ENCODE results near the gene SPRYD3.

Gene SPRYD3

DNA sequence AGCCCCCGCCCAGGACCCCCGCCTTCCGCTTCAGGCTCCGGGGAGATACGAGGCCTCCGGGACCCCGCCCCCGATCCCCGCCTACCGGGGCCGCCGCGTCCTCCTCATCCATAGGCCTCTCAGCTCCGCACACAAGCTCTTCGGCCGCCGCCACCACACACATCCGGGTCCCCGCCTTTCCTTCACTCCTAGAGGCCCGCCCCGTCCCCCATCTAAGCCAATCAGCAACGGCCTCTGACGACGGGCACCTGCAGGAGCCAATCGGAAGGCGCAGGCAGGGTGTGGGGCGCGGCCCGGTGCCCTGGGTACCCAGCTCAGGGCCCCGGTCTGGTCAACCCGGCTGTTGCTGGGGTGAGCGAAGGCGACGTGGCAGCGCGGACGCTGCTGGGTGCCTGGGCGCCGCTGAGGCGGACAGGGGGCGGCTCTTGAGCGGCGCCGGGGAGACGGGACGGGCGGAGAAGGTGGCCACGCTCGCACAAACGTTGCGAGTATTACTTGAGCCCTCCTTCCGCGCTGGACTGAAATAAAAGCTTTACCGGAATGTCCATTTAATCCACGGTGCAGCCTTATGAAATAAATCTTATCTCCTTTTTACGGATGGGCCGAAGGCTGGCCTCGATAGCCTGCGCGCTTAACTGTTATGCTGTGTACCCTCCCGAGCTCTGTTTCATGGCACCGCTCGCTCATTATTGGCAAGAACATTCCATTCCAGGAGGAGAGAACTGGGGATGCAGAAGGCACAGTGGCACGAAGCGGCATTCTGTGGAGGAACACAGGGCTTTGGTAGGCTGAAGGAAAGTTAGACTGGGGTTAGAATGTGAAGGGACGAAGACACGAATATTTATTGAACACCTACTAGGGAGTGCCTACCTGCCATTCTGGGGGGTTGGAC, at the start of gene SPRYD3 (continued):
- TF ChIP-seq, protein P1, sequence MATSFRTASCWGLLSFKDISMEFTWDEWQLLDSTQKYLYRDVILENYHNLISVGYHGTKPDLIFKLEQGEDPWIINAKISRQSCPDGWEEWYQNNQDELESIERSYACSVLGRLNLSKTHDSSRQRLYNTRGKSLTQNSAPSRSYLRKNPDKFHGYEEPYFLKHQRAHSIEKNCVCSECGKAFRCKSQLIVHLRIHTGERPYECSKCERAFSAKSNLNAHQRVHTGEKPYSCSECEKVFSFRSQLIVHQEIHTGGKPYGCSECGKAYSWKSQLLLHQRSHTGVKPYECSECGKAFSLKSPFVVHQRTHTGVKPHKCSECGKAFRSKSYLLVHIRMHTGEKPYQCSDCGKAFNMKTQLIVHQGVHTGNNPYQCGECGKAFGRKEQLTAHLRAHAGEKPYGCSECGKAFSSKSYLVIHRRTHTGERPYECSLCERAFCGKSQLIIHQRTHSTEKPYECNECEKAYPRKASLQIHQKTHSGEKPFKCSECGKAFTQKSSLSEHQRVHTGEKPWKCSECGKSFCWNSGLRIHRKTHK (tag by site-specific recombination; IDR thresholded peaks at IDR 0.05) = no peak
- no peak for TF ChIP-seq ZNF211 (tag by site-specific recombination; IDR thresholded peaks at IDR 0.05; ENCODE audit: low read depth)
- TF ChIP-seq WT1 (tag by site-specific recombination; IDR thresholded peaks at IDR 0.05) = no peak
- TF ChIP-seq ZNF214 (tag by site-specific recombination; IDR thresholded peaks at IDR 0.05; ENCODE audit: borderline replicate concordance) = no peak
- TF ChIP-seq GLIS2 (tag by site-specific recombination; IDR thresholded peaks at IDR 0.05) = peak; percentile 83
- TF ChIP-seq ZNF623 (tag by site-specific recombination; IDR thresholded peaks at IDR 0.05) = no peak
- TF ChIP-seq, protein P2, sequence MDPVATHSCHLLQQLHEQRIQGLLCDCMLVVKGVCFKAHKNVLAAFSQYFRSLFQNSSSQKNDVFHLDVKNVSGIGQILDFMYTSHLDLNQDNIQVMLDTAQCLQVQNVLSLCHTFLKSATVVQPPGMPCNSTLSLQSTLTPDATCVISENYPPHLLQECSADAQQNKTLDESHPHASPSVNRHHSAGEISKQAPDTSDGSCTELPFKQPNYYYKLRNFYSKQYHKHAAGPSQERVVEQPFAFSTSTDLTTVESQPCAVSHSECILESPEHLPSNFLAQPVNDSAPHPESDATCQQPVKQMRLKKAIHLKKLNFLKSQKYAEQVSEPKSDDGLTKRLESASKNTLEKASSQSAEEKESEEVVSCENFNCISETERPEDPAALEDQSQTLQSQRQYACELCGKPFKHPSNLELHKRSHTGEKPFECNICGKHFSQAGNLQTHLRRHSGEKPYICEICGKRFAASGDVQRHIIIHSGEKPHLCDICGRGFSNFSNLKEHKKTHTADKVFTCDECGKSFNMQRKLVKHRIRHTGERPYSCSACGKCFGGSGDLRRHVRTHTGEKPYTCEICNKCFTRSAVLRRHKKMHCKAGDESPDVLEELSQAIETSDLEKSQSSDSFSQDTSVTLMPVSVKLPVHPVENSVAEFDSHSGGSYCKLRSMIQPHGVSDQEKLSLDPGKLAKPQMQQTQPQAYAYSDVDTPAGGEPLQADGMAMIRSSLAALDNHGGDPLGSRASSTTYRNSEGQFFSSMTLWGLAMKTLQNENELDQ (tag by site-specific recombination; IDR thresholded peaks at IDR 0.05; ENCODE audit: low read depth) = no peak
- no peak for TF ChIP-seq ZNF169 (tag by site-specific recombination; IDR thresholded peaks at IDR 0.05)
- TF ChIP-seq, protein P3, sequence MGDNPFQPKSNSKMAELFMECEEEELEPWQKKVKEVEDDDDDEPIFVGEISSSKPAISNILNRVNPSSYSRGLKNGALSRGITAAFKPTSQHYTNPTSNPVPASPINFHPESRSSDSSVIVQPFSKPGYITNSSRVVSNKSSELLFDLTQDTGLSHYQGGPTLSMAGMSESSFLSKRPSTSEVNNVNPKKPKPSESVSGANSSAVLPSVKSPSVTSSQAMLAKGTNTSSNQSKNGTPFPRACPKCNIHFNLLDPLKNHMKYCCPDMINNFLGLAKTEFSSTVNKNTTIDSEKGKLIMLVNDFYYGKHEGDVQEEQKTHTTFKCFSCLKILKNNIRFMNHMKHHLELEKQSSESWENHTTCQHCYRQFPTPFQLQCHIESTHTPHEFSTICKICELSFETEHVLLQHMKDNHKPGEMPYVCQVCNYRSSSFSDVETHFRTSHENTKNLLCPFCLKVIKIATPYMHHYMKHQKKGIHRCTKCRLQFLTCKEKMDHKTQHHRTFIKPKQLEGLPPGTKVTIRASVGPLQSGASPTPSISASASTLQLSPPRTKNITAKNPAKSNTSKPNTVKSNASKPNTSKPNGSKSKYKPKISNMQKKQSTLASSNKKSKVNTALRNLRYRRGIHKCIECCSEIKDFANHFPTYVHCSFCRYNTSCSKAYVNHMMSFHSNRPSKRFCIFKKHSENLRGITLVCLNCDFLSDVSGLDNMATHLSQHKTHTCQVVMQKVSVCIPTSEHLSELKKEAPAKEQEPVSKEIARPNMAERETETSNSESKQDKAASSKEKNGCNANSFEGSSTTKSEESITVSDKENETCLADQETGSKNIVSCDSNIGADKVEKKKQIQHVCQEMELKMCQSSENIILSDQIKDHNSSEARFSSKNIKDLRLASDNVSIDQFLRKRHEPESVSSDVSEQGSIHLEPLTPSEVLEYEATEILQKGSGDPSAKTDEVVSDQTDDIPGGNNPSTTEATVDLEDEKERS (tag by site-specific recombination; IDR thresholded peaks at IDR 0.05) = no peak
- TF ChIP-seq ZFP3 (tag by site-specific recombination; IDR thresholded peaks at IDR 0.05; ENCODE audit: low read depth) = no peak
- no peak for TF ChIP-seq FEZF1 (tag by site-specific recombination; IDR thresholded peaks at IDR 0.05)
- TF ChIP-seq RBAK (tag by site-specific recombination; IDR thresholded peaks at IDR 0.05) = no peak
- TF ChIP-seq, protein P4, sequence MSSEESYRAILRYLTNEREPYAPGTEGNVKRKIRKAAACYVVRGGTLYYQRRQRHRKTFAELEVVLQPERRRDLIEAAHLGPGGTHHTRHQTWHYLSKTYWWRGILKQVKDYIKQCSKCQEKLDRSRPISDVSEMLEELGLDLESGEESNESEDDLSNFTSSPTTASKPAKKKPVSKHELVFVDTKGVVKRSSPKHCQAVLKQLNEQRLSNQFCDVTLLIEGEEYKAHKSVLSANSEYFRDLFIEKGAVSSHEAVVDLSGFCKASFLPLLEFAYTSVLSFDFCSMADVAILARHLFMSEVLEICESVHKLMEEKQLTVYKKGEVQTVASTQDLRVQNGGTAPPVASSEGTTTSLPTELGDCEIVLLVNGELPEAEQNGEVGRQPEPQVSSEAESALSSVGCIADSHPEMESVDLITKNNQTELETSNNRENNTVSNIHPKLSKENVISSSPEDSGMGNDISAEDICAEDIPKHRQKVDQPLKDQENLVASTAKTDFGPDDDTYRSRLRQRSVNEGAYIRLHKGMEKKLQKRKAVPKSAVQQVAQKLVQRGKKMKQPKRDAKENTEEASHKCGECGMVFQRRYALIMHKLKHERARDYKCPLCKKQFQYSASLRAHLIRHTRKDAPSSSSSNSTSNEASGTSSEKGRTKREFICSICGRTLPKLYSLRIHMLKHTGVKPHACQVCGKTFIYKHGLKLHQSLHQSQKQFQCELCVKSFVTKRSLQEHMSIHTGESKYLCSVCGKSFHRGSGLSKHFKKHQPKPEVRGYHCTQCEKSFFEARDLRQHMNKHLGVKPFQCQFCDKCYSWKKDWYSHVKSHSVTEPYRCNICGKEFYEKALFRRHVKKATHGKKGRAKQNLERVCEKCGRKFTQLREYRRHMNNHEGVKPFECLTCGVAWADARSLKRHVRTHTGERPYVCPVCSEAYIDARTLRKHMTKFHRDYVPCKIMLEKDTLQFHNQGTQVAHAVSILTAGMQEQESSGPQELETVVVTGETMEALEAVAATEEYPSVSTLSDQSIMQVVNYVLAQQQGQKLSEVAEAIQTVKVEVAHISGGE (tag by site-specific recombination; conservative IDR thresholded peaks at IDR 0.05; ENCODE audit: low read depth) = peak; percentile 68
- TF ChIP-seq ZNF221 (tag by site-specific recombination; IDR thresholded peaks at IDR 0.05; ENCODE audit: borderline replicate concordance) = no peak
- TF ChIP-seq, protein P5, sequence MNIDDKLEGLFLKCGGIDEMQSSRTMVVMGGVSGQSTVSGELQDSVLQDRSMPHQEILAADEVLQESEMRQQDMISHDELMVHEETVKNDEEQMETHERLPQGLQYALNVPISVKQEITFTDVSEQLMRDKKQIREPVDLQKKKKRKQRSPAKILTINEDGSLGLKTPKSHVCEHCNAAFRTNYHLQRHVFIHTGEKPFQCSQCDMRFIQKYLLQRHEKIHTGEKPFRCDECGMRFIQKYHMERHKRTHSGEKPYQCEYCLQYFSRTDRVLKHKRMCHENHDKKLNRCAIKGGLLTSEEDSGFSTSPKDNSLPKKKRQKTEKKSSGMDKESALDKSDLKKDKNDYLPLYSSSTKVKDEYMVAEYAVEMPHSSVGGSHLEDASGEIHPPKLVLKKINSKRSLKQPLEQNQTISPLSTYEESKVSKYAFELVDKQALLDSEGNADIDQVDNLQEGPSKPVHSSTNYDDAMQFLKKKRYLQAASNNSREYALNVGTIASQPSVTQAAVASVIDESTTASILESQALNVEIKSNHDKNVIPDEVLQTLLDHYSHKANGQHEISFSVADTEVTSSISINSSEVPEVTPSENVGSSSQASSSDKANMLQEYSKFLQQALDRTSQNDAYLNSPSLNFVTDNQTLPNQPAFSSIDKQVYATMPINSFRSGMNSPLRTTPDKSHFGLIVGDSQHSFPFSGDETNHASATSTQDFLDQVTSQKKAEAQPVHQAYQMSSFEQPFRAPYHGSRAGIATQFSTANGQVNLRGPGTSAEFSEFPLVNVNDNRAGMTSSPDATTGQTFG (tag by site-specific recombination; IDR thresholded peaks at IDR 0.05; ENCODE audit: borderline replicate concordance) = no peak
- TF ChIP-seq, protein P6, sequence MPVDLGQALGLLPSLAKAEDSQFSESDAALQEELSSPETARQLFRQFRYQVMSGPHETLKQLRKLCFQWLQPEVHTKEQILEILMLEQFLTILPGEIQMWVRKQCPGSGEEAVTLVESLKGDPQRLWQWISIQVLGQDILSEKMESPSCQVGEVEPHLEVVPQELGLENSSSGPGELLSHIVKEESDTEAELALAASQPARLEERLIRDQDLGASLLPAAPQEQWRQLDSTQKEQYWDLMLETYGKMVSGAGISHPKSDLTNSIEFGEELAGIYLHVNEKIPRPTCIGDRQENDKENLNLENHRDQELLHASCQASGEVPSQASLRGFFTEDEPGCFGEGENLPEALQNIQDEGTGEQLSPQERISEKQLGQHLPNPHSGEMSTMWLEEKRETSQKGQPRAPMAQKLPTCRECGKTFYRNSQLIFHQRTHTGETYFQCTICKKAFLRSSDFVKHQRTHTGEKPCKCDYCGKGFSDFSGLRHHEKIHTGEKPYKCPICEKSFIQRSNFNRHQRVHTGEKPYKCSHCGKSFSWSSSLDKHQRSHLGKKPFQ (tag by site-specific recombination; IDR thresholded peaks at IDR 0.05) = no peak
- TF ChIP-seq HOXC10 (CRISPR knock-in tag; IDR thresholded peaks at IDR 0.05) = no peak
- TF ChIP-seq ZNF138 (tag by site-specific recombination; IDR thresholded peaks at IDR 0.05; ENCODE audit: borderline replicate concordance) = no peak
- TF ChIP-seq, protein P7, sequence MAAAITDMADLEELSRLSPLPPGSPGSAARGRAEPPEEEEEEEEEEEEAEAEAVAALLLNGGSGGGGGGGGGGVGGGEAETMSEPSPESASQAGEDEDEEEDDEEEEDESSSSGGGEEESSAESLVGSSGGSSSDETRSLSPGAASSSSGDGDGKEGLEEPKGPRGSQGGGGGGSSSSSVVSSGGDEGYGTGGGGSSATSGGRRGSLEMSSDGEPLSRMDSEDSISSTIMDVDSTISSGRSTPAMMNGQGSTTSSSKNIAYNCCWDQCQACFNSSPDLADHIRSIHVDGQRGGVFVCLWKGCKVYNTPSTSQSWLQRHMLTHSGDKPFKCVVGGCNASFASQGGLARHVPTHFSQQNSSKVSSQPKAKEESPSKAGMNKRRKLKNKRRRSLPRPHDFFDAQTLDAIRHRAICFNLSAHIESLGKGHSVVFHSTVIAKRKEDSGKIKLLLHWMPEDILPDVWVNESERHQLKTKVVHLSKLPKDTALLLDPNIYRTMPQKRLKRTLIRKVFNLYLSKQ (tag by site-specific recombination; IDR thresholded peaks at IDR 0.05; ENCODE audit: borderline replicate concordance) = no peak
- TF ChIP-seq, protein P8, sequence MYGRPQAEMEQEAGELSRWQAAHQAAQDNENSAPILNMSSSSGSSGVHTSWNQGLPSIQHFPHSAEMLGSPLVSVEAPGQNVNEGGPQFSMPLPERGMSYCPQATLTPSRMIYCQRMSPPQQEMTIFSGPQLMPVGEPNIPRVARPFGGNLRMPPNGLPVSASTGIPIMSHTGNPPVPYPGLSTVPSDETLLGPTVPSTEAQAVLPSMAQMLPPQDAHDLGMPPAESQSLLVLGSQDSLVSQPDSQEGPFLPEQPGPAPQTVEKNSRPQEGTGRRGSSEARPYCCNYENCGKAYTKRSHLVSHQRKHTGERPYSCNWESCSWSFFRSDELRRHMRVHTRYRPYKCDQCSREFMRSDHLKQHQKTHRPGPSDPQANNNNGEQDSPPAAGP (tag by site-specific recombination; IDR thresholded peaks at IDR 0.05) = no peak
